HG03280 (cell line): ENCODE data around the gene DNTT.

ENCODE experiments used
- ATAC-seq: cut with Tn5 transposase; IDR thresholded peaks from one replicate; pipeline ENCODE4 v1.9.1; 2021; ENCODE audit warnings: mild to moderate bottlenecking, moderate library complexity; ENCODE audit not compliant: unreplicated experiment

Gene DNTT

DNA sequence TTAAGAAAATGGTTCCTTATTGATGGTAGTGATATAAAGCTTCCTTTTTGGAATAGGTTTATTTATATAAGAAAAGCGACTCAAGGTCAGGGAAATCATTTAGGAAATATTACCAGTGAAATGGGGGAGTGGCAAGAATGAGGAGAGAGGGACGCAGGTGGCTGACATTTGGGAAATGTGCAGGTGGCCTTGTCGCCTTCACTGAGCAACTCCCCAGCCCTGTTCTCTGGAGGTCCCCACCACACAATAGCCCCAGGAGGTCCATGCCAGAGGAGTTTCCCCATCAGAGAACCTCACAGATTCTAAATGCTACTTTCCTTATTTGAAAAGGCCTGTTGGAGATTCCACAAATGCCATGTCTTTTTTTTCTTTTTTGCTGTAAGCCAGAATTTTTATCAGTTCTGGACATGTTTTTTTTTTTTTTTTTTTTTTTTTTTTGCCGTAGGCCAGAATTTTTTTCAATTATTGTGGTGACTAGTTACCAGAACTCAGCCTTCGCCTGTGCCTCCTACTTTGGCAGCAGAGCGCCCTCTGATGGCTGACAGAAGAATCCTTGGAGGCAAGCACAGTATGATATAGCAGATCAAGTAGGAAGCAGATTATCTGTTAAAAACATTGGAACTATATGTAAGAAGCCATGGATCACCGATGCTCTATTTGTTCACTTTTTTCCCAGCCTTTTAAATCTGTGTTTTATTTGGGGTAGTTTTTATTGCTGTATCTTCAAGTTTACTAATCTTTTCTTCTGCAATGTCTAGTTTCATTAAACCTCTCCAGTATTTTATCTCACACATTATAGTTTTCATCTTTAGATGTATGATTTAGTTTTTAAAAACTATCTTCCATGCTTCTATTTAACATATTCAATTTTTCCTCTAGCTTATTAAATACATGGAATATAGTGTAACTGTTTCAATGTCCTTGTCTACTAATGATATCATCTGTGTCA lies 36.0 kb downstream of the DNTT start:
- no peak for ATAC-seq

DNA sequence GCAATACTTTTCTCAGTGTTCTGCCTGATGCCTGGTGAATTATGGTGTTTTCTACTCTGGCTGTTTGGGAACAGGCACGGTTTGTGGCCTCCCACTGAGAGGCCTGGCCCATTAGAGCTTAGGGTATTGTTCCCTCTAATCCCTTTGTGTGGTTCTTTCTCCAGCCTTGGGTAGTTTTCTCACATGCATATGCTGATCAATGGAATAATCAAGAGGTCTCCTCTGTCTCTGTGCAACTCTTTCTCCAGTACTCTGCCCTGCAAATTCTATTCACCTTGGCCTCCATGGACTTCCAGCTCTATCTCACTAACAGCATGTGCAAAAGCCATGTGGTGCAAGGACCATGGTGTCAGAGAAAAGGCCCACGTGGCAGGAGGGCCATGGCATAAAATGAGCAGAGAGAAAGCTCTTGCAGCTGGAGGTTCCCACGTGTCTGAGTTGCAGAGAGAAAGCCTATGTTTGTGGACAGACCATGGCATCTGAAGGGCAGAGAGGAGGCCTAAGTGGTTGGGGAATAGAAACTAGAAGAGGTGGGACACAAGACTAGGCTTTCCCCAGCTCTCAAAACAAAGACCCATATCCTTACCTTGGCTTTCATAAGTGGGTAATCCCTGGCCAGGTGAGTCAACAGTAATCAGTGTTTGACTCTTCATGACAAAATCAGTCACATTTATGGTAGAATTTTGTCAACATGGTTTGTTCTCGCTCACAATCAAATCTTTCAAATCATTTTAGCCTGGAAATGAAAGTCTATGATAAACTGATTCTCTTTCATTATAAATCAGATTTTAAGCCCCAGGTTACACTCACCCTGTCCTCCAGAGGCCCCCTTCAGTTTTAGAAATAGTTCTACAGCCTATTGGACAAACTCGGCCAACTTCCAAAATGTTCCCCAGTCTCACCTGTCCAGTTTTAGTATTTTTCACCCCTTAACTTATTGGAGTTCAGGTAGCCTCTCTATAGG lies 37.3 kb downstream of the DNTT start:
- ATAC-seq: no peak

DNA sequence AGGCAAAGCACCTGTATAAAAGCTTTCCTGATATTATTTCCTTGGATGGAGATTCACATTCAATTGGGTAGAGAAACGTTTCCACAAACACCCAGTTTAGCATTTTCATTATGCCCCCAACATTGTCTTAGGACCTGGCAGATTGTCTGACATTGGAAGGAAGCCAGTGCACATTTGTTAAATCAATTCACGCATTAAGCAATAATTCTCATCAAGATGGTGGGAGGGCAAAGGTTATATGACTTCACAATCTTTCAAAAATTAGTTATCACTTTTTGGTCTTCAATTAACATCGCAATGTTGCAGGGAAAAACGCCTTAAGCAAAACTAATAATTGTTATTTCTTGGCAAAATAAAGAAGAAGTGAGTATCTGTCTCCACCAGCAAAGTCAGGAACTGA lies 38.2 kb downstream of the DNTT start:
- no peak for ATAC-seq

DNA sequence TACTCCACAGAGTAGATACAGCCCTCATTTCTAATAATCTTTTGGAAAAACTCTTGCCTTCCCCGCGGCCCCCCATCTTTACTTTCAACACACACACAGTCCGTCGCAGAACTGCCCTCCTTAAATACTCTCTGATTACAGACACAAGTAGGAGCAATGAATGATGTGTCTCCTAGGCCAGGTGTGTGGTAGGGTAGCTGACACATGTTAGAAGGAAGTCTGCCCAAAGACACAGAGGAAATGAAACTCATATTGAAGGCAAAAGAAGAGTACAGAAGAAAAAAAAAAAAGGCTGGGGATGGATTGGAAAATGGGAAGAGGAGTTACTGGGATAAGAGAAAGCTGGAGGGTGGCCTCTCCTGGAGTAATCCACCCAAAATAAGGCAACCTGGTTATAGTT lies 39.9 kb downstream of the DNTT start:
- ATAC-seq: no peak

DNA sequence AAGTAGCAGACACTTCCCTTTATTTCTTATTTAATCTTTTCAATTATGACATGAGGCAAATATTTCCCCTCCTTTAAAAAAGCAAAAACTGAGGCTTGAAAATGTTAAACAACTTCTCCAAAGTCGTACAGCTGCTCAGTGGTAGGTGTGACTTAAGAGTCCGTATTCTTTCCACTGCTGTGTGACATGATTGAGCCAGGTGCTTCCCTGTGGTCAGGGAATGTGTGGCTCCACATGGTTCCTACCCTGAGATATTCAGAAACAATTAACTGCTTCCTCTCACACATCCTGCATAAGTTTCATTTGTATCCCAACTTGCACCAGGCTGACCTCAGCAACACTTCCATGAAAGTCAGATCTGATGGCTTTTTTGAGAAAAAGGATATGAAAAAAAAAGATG lies 41.0 kb downstream of the DNTT start:
- ATAC-seq: no peak

DNA sequence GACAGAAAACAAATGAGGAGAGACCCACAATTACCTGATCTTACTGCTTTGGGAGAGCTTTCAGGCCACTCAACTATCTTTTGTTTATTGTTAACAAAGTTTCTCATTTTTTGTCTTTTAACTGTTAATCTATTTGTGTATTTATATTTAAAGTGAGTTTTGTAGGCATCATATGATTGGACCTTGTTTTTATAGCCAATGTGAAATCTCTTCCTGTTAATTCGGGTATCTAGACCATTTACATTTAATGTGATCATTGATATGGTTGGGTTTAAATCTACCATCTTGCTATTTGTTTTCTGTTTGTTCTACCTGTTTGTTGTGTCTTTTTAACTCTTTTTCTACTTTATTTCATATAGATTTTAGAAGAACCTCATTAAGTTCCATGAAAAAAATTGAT lies 42.1 kb downstream of the DNTT start:
- no peak for ATAC-seq

DNA sequence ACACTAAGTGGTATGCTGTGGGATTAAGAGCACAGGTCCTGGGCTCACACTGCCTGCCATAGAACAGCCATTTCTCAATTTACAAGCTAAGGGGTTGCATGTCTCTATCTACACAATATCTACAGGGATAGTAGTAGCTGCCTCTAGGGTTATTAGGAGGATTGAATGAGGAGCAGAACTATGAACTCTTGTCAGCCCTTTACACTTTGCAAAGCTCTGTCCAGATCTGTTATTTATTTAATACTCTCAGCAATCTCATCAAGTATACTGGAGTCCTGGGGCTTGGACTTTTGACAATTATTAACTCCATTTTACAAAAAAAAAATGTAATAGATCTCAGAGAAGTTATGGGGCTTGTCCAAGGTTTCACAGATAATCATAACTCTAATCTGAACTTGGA lies 47.8 kb downstream of the DNTT start:
- ATAC-seq: no peak

DNA sequence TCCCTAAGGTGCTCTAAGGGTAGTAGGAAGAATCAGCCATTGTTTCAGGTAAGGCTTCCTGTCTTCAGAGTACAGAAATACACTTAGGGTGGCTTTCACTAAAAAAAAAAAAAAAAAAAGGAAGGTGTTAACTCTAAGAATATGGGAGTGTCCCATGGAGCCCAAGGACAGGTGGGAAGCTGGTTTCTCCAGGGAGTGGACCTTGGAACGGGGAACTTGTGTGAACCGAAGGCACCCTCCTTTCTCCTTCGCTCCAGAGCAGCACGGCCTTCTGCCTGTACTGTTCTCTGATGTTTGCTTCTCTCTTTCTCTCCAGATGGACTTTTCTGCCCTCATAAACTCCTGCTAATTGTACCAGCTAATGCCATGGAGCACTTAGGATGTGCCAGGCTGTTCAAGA lies 48.3 kb downstream of the DNTT start:
- ATAC-seq: no peak

DNA sequence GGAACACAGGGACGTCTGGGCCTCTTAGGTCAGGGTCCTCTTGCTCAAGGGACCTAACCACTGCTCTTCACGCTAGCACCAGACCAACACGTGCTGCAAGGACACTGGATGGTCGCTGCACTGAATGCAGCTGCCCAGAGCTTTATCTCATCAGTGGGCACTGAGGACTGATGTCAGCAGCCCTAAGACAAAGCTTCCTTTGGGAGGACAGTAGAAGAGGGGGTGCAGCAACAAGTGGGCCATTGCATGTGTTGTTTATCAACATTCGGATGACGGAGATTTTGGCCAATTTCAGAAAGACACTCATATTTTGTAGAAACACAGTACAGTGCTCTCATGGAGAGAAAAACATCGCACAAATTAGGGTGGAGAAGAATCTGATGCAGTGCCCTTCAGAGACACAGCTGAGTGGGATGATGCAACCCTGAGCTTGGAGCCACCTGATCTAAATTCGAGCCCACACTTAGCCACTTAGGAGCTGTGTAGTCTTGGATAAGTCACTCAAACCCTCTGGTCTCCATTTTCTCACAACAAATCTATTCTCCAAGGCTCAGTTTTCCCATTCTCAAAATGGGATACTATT lies 52.9 kb downstream of the DNTT start:
- ATAC-seq: no peak

DNA sequence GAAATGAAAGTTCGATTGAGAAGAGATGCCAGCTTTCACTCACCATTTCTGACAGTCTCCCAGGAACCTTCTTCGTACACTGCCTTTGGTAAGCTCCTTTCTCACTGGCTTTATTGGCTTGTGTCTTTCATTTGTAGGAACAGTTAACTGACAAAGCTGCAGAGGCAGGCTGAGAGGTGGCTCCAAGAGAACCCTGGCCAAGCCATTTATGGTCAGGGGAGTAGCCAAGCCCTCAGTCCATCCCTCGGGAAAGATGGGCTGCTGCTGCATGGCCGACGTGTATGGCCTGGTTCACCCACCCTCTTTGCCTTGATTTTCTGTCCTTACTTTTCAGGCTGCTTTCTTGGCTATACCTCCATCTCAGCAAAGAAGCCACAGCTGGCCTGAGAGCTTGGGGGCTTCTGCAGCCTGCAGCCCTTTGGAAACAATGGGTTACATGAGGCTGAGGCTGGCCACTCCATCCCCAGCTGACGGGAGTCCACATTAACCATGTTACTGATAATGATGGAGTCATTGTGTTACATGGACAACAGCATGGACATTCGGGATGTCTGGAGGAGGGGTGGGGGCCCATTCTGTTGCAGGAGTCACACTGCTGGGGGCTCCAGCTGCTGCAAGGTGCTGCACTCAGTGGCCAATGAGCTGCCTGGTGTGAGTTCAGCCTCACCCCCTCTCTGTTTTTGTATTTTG lies 54.8 kb downstream of the DNTT start, which contains the start of gene OPALIN:
TSS of gene OPALIN (minus strand) at position 152 of the 690 bp plus-strand sequence. CDS start at position 46, 106 bp downstream.
- no peak for ATAC-seq

DNA sequence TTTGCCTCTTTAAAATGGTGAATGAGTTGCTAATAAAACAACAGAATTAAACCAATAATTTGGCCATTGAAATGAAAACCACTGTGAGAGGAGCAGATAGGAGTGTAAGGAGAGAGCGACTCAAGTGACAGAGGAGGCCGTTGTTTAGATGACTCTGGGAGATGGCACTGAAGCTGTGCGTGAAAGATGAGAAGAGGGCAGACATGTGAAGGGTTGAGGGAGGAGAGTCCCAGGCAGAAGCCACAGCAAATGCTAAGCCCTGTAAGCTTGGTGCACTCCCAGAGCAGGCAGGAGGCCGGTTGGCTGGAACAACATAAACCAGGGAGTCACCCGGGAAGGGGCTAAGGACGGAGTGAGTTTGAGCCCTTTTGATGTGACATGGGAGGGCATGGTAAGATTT lies 55.4 kb downstream of the DNTT start:
- no peak for ATAC-seq

DNA sequence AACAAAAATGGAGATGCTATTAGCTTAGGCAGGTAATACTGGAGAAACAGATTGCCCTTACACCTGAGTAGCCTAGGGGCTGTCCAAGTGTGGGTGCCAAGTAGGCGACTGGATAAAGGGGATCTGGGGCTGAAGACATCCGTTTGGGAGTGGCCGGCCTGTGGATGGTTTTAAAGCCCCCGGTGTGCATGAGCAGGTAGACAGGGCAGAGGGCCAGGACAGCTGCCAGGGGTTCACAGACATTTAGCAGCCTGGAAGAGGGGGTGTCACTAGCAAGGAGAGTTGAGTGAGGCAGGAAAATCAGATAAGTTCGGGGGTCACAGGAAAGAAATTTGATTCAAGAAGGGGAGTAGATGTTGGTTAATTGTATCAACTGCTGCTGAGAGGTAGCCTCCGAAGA lies 56.1 kb downstream of the DNTT start:
- ATAC-seq: no peak

DNA sequence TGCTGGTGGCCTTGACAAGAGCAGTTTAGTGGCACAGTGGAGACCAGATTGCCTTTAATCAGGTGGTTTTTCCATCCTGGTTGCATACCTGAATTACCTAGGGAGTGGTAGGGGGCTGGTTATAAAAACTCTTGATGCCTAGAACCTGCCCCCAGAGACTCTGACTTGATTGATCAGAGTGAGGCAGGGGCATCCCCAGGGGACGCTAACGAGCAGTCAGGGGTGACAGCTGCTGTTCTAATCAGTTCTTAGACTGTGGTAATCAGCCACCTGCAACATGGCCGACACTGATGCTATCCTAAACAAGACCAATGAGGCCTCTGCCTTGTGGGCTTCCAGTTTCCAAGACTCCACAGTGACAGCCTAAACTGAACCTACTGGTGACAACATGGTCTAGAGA lies 56.5 kb downstream of the DNTT start:
- ATAC-seq: no peak

DNA sequence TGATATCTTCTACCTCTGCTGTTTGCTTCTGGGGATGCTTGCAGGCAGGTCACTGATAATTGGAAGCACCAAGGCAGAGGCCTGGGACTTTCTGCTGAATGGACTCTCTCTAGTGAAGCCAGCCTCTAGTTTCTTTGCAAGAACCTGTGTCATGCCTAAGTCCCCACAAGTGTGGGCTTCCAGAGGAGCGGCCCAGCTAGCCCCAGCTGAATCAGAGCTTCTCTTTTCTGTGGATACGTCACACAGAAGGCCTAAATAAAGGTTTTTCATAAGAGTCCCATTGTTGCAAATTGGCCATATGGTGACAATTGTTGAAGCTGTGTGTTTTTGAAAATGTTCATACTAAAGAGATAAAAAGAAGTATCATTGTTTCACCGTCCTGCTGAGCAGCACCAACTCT lies 61.3 kb downstream of the DNTT start:
- no peak for ATAC-seq

DNA sequence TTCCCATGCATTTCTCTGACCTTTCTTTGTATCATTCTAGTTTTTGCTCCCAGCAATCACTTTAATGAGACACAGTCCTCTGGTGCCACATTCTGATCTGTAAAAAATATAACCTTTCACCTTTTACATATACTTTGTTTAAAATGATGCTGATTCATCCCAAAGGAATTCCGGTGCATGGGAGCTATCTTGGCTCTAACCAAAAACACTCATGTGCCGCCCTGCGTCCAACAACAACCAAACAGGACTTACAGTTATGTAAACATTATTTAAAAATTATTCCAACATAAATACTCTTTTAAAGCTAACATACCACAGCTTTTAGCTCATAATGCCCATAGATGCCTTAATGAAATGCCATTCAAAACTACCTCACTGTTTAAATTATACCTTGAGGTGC lies 62.3 kb downstream of the DNTT start:
- ATAC-seq: no peak

DNA sequence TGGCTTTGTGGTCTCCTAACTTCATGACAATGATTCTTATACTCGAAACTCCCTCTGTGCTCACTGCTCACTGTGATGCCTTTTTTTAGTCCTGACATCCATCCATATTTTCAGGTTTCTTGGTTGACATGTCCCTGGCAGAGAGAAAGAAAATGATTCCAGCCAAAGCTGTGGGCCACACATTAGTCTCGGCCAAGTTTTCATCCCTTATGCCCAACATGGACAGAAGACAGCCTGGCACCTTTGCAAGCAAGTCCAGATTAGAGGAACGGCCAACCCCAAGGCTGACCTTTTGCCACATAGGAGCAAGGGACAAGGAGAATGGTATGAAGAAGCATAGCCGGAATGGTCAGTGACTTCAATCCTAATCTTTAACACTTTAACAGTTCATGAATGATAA lies 63.2 kb downstream of the DNTT start:
- ATAC-seq: no peak

DNA sequence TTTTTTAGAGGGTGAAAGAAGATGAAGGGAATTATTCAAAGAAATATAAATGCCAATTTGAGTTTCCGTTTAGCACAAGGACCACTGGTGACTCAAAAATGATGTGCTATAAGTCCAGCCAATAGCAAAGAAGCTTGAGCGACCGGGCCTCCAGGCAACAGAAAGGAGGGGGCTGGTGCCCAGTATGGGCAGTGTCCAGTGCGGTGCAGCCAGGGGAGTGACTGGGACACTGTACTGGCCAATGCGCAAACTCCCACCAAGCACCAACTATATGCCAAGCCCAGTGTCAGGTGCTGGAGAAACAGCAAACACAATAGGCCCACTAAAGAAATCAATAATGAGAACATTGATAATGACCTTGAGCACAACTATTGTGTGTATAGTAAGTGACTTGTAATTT lies 64.7 kb downstream of the DNTT start:
- ATAC-seq: no peak

DNA sequence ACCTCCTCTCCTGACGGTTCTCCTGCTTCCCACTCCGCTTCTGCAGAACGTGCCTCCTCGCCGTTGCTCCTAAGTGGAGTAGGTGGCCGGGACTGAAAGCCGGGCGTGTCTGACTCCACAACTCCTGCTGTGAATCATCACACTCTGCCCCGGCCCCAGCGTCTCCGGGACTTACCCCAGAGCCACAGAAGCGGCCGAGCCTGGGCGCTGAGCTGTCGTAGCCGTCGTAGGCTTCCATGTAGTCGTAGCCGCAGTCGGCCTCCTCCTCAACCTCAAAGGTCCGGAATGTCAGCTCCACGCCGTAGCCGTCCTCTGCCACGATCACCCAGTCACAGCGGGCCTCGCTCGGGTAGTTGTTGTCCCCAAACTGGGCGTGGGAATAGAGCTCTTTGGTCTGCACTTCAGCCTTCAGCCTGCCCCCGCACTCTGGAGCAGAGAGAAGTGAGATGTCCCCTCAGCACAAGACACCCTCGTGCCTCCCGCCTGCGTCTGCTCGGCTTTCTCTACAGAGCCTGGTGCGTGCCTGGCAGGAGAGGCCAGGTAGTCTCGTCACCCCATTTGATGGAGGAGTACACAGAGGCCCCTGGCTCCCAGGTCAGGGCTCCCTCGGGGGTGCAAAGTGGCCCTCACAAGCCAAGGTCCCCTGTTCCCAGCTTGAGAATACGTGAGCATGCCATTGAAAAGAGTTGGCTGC lies 65.8 kb downstream of the DNTT start:
- no peak for ATAC-seq

DNA sequence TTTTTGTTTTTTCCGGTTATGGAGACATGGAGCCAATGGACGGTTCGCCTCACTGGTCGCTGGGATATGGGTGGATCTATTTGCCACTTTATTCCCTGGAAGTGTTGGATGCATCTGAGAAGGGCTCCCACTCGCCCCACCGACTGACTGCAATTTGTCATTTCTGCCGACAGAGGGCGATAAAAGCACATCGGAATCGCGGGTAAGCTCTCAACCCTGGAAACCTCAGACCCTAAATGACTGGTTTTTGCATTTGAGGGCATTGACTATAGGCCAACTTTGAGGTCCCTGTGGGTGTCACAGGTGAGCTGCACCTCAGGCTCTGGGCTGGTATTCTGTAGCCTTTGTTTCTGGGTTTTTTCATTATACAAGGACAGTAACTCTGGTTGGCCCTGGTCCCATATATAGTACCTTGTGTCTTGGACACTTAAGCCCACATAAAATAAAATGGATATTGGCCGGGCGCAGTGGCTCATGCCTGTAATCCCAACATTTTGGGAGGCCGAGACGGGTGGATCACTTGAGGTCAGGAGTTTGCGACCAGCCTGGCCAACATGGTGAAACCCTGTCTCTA lies 66.4 kb downstream of the DNTT start:
- no peak for ATAC-seq

DNA sequence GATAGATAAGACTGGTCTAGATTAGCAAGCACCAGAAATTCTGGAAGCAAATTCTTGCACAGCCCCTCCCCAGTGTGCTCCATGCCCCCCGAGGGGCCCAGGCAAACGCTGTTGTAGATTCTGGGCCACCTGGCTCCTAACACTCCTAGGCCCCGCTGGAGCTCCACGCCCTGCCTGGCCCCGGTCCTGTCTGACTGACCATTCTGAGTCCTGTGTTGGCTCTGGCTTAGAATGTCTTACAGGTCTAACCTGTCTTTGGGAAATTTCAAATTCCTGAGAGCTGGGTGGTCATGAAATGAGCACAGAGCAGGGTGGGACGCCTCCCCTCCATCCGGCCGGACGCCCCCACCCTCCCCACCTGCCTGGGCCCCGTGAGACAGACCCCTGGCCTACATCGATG lies 67.1 kb downstream of the DNTT start:
- no peak for ATAC-seq
